DMS79 (cell line): Measurements from ENCODE around the gene VSNL1.

Source experiments
- DNase-seq: peaks from one replicate; lab custom pipeline; 2025; lab: John Stamatoyannopoulos, UW

Gene VSNL1

DNA sequence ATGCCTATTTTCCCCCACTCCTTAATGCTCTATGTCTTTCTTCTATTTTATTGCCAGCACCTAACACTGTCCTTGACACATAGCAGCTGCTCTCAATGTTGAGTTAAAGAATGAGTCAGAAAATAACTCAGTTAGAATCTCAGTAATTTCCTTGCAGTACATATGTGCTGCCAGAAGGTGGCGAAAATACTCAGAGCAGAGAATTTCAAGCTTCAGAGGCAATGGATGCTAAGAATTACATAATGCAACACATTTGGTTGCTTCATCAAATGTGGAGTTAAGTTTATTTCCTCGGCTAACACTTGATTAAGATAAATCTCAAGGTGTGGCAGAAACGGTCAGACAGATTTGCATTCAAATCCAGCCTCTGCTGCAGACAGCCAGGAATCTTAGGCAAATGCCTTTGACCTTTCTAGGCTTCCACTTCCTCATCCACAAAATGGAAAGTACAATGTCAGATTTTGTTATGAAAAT lies 105.6 kb downstream of the VSNL1 start:
- DNase-seq, result peak; percentile 47

DNA sequence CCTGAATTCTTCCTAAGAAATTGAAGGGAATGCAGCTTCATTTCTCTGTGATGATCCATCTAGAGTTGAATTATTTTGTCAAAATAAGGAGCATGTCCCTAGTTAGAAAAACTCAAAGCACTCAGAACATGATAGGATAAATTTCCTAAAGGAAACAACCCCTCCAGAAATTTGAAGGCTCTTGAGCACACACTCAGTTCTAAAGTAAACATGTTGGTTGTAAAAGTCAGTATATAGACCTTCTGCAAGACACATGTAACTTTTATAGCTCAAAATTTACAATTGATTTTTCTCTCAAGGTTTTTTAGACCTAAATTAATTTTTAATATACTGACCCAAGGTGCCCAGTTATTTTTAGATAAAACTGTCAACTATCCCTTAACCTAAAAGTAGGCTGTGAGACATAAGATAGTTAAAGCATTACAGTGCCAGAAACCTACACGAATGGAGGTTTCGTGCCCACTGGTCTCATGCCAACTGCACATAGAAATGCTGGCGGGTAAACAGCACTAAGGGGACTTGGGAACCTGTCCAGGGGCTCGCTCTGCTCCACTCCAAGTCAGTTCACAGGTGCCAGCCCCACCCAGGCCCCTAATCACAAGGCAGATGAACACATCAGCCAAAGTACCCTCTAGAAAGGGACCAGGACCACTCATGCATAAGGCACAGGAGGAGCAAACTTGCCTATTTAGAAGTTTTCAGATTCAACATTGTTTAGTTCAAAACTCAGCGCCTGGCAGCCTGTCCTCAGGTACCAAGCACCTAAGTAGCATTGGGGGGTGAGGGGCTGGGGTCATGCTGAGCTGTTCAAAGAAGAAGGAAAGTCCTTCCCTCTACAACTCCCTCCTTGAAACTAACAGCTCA lies 106.6 kb downstream of the VSNL1 start:
- DNase-seq, result peak; percentile 86

DNA sequence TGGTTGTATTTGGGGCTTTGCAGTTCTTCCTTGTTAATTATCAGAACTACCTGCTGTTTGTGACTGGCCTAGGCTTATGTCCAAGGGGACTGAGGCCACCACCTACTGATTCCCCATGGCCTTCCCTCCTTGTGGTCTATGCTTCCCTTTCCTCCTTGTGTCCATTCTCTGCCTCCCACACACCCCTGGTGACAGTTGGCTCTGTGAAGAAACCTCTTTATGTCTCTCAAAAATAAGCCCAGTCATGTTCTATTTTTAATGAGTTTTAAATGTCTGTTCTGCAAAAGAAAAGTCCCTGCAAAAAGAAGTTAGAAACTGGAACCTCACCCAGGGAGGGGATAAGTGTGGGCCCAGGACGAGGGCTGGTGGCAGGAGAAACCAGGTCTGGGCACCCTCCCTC lies 108.1 kb downstream of the VSNL1 start:
- DNase-seq, result no peak

GRCh38 chr2:17649026-17649425 lies 108.5 kb downstream of the VSNL1 start:
- DNase-seq, result no peak

DNA sequence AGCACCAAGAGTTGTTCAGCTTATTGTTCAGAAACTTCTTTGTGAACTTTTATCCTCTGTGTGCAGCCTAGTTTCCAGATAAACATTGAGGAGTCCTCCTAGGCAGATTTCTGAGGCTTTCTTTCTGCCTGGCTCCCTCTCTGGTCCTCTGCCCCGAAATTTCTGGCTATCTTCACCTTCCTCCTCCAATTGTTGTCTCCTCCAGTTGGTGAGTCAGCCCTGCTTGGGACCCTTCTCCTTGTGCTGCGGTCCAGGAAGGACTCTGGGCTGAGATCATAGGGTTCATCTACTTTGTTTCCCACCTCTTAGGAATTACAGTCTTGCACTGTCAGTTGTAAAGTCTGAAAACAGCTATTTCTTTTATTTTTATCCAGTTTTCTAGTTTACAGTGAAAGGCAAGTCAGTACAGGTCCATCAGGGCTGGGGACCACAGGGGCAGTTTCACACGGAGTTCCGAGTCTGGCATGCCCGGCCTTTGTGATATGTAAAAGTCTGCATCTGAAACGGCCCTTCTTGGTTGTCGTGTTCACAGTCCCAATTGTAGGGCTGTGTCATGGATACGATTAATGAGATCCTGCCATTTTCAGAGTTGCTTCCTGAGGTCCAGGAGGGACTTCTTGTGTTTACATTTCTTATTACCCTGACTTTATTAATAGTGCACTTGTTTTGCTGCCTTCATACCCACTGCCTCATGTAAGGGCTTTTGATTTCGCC lies 112.3 kb downstream of the VSNL1 start:
- no peak for DNase-seq

DNA sequence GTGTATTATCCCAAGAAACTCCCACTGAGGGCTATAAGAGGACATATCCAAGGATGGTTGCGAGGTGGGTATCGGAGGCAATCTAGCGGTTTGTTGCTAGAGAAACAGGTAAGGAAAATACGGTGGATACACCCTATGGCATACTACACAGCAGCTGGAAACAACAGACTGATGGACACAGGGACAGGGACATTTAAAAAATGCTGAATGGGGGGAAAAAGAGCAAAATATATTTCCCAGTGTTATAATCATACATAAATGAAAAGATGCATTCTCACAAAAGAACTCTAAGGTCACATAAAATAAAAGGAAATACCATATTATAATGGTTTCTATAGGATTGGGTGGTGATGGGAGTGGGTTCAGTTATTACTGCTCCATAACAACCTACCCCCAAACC lies 117.3 kb downstream of the VSNL1 start:
- no peak for DNase-seq

DNA sequence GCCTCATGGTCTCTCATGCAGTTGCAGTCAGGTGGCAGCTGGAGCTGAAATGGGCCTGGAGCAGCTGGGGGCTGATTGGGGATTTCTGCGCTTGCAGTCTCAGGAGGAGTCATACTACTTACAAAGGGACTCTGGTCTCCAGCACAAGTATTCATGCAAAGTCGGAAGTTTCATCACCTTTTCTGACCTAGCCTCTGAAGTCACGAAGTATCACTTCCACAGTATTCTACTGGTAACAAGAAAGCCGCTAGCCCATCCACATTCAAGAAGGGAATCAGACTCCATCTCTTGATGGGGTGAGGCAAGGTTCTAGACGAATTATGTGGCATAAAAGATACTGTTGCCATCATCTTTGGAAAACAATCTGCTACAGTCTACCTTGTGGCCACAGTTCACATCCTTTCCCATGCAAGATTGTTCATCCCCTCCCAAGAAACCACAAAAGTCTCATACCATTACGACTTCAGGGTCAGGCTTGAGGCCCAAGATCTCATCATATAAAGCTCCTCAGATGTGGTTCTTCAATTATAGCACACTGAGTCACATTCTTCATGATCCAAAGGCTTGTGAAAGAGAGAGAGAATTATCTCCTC lies 117.9 kb downstream of the VSNL1 start:
- DNase-seq, result no peak

DNA sequence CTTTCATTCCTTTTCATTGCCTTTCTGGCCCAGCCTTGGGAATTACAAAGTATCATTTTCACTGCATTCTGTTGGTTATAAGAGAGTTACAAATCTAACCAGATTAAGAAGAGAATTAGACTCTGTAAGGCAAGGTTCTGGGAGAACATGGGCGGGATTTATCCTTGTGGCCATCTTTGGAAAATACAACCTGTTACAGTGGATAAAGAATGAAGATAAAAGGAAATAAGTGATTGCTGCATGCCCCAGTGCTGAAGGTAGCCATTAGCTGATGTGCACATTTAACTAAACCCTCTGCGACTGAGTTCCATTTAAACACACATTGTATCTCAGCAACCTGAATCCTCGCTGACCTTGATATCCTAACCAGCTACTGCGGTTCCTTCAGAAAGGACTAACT lies 119.7 kb downstream of the VSNL1 start:
- no peak for DNase-seq

DNA sequence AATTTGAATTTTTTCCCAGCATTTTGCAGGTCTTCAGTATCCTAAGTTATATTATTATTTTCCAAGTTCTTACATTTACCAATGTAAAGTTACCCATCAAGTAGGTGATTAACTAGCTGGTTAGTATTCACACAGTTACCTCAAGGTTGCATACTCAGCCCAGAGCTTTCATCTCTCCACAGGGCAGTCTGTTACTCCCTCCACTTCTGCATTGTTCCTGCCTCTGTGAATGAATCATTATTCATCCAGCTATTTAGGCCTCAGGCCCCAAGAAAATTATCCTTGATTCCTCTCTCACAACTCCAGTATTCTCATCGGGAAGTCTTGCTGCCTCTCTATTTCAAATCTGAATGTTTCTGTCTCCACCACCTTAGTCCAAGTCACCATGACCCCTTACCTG lies 121.0 kb downstream of the VSNL1 start:
- DNase-seq, result no peak

DNA sequence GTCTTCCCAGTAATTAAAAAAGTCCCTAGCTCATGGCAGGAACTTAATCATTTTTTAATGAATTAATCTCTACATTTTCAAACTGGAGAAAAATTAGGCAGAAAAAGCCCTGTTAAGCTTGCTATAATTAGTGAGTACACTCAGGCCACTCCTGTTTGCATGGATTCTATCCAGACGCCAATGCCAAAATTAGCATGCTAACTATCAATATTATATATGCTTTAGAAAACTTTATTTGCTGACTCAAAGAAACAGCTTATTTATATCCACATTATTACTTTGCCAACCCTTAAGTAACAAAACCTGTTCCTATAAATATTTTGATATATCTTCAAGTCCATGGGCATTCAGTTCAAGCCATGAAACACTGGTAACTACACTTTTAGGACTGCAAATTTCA lies 122.2 kb downstream of the VSNL1 start:
- DNase-seq, result no peak

DNA sequence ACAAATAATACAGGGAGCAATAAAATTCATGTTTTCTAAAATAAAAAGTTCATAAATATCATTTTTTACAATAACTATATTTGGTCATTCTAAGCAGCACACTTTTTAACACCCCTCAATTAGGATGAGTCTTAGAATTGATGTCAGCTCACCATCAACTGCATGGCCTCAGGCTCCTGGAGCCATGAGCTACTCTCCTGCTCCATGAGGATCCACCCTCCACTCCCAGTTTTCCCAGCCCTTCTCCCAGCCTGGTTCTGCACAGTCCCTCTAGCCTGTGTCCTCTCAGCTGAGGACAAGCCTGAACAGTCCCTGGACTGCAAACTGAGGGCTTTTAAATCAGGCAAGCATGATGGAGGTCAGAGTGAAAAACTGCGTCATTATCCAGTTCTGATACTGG lies 124.0 kb downstream of the VSNL1 start:
- DNase-seq, result no peak

- DNase-seq, result no peak
These were observed 127.4 kb downstream of the VSNL1 start for GRCh38 chr2:17667898-17668297.

DNA sequence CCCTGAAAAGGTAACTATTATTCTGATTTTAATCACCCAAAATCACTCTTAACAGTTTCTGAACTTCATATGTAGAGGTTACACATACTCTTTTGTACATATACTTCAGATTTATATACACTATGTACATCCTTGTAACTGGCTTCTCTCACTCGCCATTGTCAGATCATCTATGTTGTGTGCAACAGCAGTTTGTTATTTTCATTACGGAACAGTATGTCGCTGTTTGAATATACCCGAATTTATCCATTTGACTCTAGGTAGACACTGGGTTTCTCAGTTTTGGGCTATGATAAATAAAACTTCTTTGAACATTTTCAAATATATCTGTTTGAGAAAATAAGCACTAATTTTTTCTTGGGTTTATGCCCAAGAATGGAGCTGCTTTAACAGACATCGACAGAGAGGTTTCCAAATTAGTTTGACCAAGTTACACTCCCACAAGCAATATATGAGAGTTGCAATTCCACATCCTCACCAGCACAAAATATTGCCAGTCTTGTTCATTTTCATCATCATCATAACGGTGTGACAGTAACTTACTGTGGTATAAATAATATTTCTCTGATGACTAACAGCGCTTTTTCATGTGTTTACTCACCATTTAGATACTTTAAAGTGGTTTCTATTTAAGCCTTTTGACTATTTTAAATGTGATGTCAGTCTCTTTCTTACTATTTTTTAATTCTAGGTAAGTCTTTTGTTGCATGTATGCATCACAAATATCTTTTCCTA lies 132.3 kb downstream of the VSNL1 start:
- DNase-seq, result no peak

DNA sequence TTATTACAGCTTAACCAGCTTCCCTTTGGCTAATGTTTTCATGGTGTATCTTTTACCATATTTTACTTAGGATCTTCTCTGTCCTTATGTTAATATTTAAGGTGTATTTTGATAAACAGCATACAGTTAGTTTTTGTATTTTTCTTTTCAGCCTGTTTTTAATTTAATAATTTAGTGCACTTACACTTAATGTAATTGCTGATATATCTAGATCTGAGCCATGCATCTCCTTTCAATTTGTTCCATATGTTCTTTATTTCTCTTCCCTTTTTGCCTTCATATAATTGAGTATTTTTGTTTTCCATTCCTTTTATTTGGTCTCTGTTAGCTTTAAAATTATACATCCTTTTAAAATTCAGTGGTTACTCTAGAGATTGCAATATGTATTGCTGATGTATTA lies 134.3 kb downstream of the VSNL1 start:
- DNase-seq, result no peak

DNA sequence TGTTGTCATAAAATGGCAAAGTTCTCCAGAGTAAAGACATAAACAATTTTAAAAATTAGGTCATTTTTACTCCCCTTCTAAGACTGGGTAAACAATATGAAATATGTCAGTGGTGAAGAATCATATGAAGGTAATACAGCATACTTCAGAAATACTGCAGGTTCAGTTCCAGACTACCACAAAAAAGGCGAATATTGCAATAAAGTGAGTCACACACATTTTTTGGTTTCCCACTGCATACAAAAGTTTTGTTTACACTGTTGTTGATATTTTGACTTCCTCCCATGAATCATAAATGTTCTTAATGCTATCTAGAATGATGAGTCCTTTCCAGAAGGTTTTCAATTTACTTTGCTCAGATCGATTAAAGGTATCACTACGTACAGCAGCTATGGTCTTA lies 139.6 kb downstream of the VSNL1 start:
- no peak for DNase-seq

DNA sequence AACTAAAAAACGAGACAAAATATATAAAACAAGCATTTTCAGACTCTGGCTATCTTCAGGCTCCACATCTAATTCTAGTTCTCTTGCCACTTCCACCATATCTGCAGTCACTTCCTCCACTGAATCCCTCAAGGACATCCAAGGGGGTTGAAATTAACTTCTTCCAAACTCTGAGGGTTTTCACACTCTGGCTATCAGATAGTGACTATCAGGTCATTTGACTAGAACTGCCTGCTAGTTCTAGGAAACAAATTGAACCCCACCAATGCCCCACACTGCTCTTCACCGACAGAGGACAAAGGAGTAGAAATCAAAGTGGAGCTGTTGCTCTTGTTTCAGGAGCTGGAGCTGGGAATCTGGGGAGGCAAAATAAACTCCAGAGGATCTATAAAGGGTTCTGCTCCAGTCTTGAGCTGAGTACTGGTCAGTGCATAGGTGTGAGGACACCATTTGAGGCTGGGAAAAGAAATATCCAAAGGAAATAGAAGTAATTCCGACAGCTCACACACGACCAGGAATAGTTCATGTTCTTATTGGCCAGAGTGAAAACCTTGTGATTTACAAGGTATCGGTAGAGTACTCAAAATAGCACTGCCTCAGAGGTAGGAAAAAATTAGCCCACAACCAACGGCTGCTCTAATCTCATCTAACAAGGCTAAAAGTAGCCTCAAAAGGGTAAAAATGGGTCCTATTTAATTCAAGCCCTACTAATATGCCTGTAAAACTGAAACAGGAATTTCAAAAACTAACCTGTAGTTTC lies 141.8 kb downstream of the VSNL1 start:
- DNase-seq, result no peak

- no peak for DNase-seq
These were observed 143.5 kb downstream of the VSNL1 start for GRCh38 chr2:17683981-17684380.

- DNase-seq, result no peak
These were observed 148.1 kb downstream of the VSNL1 start for GRCh38 chr2:17688600-17688999.

GRCh38 chr2:17689010-17689409 lies 148.5 kb downstream of the VSNL1 start:
- DNase-seq, result no peak

DNA sequence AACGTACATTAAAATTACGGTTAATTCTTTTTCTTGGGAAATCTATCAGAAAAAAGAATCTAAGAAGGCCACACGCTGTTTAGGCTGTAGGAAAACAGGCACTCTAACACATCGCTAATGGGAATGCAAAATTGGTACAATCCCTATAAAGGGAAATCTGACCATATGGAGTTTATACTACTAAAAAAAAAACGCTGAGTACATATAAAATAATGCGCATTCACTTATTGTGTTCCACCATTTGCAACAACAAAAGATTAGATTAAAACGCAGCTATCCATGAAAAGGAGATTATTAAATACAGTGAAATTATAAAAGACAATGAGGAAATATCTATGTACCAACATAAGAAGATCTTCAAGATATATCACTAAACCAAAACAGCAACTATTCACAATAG lies 150.3 kb downstream of the VSNL1 start:
- DNase-seq, result no peak
